Hippocampal formation (tissue), 2 donors: ENCODE data around the gene SLC29A2.

Experiments used
- DNase-seq, 2 donors: peaks; one replicate each; lab custom pipeline; 2025; lab: John Stamatoyannopoulos, UW

The SLC29A2 gene

DNA sequence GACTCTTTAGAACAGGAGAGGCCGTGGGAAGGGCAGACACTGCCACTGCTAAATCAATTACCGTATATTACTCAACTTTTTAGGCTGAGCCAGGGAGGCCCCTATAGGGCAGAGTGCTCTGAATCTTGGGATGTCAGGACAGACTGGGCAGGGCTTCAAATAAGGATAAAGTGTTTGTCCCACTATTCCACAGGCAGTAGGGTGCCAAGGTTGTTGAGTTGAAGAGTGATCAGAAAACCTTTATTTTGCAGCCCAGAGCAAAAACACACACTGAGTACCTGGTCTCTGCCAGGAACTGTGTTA lies 22.5 kb downstream of the SLC29A2 start:
- DNase-seq, result no peak

GRCh38 chr11:66347425-66348276 lies 23.9 kb downstream of the SLC29A2 start, which contains the start of gene B4GAT1:
TSS of gene B4GAT1 (minus strand) at chr11:66347629. CDS start at chr11:66347545, 84 bp downstream.
- DNase-seq, result peak; percentile 72 to 83

GRCh38 chr11:66346476-66347424 lies 24.8 kb downstream of the SLC29A2 start:
- no peak for DNase-seq

GRCh38 chr11:66345316-66345649 lies 26.3 kb downstream of the SLC29A2 start:
- no peak for DNase-seq

DNA sequence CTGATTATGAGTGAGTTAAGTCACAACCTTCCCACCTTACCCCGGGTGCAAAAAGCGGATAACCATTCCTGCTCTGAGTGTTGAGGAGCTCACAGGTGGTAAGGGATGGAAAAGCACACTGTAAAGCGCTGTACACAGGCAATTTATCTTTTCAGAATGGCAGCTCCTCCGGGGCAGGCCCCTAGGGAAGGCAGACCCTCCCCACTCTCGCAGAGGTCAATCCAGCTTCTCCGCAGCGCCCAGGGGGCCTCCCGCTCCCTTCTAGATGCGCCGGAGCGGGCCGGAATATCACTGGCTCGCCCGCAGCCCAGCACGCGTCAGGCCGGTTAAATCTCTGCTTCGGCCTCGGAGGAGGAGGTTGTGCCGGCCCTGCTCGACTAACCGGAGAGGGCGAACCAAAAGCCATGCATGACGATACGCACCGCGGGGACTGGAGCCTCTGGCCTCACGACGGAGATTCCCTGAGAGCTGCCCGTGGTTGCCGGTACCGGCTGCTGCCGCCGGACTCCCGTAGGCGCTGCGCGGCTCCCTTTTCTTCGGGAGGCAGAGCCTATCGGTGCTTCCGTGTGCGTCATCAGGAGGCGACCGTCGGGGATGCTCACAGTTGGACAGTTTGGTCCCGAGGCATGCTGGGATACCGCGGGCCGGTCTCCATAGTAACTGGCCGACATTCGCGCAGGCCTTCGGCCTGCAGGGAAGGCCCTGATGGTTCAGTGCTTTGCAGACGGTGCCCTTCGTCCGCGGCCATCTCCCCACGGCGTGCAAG lies 26.8 kb downstream of the SLC29A2 start, which contains the start of gene BRMS1:
Gene BRMS1, minus strand, starts transcription at position 555 of the 766 bp plus-strand sequence. CDS start 2,870 bp downstream, outside the sequence.
- DNase-seq, result peak; percentile 89 to 94

GRCh38 chr11:66343176-66343575 lies 28.4 kb downstream of the SLC29A2 start:
- DNase-seq, result no peak

- no peak for DNase-seq
These were observed 29.9 kb downstream of the SLC29A2 start for GRCh38 chr11:66341502-66342126.

- DNase-seq, result no peak
These were observed 30.7 kb downstream of the SLC29A2 start for GRCh38 chr11:66340596-66341501.

DNA sequence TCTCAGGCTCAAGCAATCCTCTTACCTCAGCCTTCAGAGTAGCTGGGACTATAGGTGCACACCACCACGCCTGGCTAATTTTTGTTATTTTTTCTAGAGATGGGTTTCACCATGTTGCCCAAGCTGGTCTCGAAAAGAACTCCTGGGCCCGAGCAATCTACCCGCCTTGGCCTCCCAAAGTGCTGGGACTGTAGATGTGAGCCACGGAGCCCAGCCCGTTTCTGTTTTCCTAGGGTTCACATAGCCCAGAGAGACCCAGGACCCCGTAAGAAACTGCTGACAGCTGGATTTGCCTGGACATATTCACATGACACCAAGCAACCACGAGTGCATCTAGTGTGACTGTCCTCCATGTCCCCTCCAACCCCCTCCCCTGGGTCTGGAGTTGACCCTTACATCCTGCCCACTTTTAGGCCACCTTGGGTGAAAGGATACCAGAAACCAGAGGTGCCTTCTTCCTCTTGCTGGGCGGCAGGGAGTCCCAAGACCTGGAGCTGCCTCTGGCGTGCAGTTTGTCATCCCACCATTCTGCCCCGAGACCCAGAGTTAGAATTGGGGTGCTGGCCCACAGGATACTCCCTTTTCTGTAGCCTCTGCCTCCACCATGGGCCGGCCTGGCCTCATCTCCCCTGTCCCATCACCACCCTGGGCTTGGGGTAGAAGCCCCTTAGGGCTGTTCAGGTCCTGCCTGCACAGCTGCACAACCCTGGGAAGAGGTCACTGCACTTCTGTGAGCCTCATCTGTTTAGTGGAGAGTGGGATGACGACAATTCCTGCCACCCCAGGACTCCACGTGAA lies 31.7 kb downstream of the SLC29A2 start:
- no peak for DNase-seq

DNA sequence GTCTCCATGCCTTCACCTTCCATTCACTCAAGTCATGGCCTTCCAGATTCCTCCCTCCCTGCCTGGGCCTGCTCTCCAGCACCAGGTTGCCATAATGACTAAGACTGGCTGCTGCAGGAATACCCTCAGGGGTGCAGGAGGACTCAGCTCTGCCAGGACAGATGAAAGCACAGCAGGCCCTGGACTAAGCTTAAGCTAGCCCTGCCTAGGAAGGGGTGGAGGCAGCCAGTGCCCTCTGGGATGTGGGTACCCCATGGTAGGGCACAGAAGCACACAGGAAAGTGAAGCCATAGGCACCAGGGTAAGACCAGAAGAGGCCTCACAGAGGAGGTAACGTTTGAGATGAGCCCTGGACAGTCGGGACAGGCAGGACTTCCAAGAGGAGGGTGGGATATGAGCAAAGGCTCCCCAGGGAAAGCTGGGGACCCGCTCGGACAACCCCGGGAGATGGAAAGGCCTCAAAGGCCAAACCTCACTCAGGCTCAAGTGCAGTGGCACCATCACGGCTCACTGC lies 32.3 kb downstream of the SLC29A2 start:
- no peak for DNase-seq

GRCh38 chr11:66338276-66339161 lies 33.0 kb downstream of the SLC29A2 start:
- DNase-seq, result no peak

- DNase-seq, result no peak
These were observed 34.3 kb downstream of the SLC29A2 start for GRCh38 chr11:66337103-66337899.

DNA sequence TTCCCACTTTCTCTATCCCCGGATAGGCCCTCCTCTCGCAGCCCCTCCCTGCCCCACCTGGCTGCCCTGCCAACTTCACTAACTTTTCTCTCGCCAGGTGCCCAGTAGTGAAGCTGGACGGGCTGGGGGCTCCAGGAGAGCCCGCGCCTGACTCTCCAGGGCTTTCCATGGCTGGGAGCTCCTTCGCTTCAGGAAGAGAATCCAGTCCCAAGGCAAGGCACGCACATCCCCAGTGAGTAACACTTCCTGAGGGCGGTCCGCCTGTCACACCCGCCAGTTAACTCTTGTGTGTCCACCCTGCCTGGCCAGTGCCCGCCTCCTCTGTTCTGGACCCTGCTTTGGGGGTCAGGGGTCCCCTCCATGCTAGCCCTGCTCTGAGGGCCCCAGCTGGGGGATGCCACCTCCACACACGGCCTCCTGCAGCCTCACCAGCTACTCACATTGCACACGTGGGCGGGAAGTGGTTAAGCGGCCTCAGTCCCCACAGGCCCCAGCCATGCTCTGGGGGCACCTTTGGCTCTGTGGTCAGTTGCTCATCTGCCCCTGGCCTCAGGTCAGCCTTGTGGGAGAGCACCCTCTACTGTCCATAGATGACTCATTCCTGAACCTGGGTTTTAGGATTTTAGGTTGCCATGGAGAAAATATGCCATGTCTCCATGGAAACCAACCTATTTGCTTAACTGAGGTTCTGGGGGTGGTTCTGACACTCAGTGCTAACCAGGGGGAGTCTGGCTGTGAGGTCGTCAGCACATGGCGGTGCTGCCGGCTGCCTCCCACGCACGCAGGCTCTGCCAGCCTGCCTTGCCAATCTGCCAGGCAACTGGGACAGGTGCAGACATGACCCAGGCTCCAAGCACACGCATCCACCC lies 35.1 kb downstream of the SLC29A2 start, which contains the start of gene RIN1:
Gene RIN1, minus strand, starts transcription at position 201 of the 869 bp plus-strand sequence. Its CDS starts 32 bp downstream, at position 169.
- peak in 1 of 2 donors; percentile 57 for DNase-seq

GRCh38 chr11:66335531-66336233 lies 35.9 kb downstream of the SLC29A2 start:
- no peak for DNase-seq

- no peak for DNase-seq
These were observed 36.7 kb downstream of the SLC29A2 start for GRCh38 chr11:66334605-66335442.
